Amniotic epithelial cell (primary cell): ENCODE results near the gene TOX2.
A peak's percentile ranks its signal among the peaks of the same experiment; 100 is the strongest.

ENCODE experiments used
- DNase-seq: peaks from one replicate; pipeline ENCODE4 v3.0.0-alpha.2; 2010; ENCODE audit warnings: low read depth

Gene TOX2

GRCh38 chr20:44019638-44020335 is 105.1 kb downstream of the TOX2 start:
- peak; percentile 54 for DNase-seq

GRCh38 chr20:44020406-44021148 is 105.9 kb downstream of the TOX2 start:
- no peak for DNase-seq

- no peak for DNase-seq
Observed at GRCh38 chr20:44021186-44021585, 106.5 kb downstream of the TOX2 start.

GRCh38 chr20:44021900-44022299 is 107.2 kb downstream of the TOX2 start:
- DNase-seq: no peak

DNA sequence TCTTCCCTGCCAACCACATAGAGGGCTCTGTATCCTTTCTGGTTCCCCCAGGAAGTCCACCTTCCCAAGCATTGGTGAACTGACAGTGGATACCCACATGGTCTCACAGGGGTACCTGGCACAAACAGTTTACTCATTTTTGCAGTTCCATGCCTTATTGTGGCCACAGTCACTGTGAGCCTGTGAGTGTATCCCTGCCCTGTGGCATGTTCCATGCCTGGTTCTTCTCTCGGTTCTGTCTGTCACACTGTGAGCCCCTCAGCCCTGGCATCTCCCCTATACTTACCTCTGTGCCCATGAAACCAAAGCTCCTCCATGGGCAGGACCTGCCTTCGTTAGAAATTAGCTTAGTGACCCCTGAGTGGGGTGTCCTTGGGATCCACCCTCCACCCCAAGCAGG is 107.8 kb downstream of the TOX2 start:
- DNase-seq: no peak

GRCh38 chr20:44023515-44024371 is 109.1 kb downstream of the TOX2 start:
- no peak for DNase-seq

GRCh38 chr20:44024820-44025580 is 110.3 kb downstream of the TOX2 start:
- no peak for DNase-seq

GRCh38 chr20:44025756-44026155 is 111.1 kb downstream of the TOX2 start:
- DNase-seq: no peak

- no peak for DNase-seq
Observed at GRCh38 chr20:44026647-44027342, 112.1 kb downstream of the TOX2 start.

DNA sequence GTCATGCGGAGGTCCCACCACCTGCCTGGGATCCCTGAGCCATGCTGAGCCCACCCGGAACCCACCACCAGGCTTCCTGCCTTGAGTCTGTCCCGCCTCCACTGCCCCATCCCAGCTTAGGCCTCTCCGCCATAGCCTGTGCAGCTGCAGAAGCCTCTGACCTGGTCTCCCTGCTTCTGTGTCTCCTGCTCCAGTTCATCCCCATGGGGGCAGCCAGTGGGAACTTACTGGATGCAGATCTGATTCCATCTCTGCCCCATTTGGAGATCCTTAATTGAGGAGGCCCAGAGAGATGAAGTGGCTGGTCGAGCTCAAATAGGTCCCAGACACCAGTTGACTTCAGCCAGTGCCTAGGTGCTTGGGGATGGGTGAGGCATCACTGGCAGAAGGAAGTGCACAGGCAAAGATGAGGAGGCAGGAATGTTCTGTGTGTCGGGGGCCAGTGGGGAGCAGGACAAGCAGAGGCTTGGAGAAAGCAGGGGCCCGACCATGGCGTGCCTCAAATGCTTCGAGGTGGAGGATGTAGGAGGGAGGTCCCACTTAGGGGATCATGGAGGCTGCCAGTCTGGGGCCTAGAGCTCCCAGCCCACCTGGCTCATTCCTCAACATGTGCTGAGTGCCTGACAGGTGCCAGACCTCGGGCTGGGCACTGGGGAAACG is 112.8 kb downstream of the TOX2 start:
- no peak for DNase-seq

DNA sequence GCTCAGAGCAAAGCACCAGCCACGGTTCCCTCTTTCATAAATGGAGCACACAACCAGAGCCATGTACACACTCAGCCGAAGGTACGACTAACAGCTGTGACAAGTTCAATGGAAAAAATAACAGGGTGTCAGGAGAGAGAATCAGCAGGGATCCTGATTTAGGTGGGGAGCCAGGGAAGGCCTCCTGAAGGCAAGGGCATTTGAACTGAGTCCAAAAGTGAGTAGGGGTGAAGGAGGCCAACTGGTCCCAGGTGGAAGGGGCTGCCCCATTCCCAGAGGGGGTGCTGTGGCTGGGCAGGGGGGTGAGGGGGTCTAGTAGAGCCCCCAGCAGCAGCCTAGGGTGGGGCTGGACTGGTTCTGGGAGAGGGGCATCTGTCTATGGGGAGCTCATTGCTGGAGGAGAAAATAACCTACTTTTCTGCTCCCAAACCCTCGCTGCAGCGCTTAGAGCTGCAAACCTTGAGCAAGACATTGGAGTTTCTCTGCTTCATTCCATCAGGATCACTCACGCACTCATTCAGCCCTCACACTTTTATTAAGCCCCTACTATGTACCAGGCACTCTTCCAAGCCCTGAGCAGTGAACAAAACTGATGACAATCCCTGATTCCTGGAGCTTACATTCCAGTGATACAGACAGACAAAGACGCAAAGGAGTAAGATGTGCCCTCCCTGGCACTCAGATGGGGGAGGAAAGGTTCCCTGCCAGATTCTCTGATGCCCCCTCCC is 113.5 kb downstream of the TOX2 start:
- DNase-seq: peak; percentile 70

GRCh38 chr20:44028868-44029847 is 114.5 kb downstream of the TOX2 start:
- DNase-seq: no peak

GRCh38 chr20:44029848-44030230 is 115.2 kb downstream of the TOX2 start:
- DNase-seq: no peak

DNA sequence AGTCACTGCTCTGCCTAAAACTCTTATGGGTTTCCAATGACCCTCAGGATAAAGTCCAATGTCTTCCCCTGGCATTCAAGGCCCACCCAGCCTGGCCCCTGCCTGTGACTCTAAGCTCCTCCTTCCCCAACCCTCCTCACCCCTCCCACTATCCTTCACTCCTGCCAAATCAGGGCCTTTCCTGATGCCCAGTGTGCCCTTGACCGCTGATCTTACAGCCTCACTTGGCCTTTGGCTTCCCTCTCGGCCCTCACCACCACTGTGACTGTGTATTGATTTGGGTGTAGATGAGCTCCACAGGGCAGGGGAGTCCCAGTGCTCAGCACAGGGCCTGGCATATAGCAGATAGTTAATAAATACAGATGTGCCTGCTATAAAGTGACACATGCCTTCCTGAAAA is 115.7 kb downstream of the TOX2 start:
- no peak for DNase-seq

GRCh38 chr20:44031001-44031574 is 116.4 kb downstream of the TOX2 start:
- DNase-seq: no peak

GRCh38 chr20:44031781-44032582 is 117.3 kb downstream of the TOX2 start:
- no peak for DNase-seq

DNA sequence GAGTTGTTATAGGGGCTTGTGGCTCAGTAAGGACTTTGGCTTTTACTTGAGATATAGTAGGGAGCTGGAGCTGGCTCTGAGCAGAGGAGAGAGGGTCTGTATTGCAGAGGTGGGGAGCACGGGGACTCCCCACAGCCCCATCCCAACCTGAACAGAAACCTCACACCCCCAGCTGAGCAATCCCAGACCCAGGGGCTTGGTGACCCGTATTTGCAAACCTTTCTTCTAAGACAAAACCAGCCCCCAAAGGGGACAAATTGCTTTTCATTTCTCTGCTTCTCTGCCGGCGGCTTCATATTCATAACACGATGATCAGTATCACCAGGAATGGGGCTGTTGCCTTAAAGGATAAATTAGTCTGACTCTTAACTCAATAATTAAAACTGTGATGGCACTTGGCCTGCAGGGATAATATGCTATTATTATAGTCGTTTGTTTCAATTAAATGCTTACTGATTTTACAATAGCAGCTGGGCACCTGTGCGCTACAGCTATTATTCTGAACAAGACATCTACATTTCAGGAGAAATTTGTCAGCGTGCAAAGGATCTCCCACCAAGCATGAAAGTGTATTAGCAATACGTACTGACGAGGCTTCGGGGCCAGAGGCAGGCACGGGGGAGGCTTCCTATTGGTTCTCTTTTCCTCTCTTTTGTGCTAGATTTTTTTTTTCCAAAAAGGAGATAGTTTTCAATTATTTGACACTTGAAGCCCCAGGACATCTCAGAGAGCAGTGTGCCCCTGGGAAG is 118.1 kb downstream of the TOX2 start:
- DNase-seq: no peak
